ENCODE results near the gene NTF4.
"Not testable (repeated sequence)": the region's sequence is repeated elsewhere in the genome, so short reads cannot be mapped to it uniquely, and the experiment has no call there.

Gene NTF4

DNA sequence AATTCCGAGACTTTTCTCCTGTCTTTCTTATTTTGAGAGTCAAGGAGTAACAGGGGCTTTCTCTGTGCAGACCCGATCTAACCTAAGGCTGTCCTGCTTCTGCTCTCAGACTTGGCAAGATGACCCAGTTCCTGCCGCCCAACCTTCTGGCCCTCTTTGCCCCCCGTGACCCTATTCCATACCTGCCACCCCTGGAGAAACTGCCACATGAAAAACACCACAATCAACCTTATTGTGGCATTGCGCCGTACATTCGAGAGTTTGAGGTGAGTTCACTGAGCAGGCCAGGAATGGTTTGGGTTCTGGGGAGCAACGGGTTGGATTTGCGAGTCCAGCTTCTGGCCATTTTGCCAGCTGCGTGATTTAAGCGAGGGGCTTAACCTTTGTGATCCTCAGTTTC is 21.7 kb upstream of the NTF4 start:
- DNase-seq (ENCODE audit: low spot score): no peak

DNA sequence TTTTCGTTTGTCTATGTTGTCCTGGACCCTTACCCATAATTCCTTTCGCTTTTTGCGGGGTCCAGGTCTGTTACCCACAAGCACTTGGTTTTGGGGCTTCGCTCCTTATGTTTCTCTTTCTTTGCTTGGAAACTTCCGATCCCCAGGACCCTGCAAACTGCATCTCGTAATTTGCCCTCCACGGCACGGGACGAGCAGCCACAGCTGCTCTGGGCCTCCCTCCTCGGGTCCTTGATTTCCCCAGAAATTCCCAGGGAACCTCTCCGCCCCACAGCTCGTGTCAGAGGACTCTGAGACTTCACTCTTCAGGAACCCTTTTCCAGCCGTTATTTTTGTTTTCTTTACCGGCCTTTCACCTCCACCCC is 21.2 kb upstream of the NTF4 start:
- no peak for DNase-seq (ENCODE audit: low spot score)

DNA sequence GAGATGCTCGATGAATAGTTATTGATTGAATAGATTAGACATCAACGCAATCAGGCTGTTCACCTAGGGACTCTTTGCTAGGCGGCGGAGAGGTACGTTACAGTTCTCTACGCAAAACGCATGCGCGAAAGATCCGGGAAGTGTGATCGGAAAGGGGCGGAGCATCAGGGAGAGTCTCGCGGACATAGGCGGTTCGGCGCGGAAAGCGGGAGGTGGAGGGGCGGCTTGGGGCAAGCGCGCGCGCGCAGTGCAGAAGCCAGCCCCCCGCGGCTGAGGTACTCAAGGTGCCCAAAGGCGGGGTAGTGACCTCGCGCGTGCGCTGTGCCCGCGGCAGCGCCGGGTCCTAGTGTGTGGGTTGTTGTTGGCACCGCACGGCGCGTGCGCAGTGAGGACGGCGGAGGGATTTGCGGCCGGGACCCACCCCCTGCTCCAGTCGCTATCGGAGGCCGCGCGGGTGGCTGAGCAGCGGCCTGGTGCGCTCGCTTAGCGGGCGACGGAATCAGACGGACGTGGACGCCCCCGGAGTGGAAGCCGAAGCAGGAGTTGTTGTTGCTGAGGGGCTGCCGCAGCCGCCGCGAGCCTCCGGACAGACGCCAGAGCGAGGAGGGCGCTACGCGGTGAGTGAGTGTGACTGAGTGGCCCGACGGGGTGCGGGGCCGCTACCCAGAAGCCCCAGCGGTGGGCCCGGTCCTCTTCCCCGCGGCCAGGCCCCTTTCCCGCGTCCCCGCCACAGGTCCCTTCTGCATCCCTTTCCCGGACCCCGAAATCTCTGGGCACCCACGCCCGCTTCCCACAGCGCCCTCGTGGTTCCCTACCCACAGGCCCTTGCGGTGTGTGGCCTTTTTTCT is 20.6 kb upstream of the NTF4 start, which contains the start of gene SNRNP70:
Gene SNRNP70 (plus strand): TSS at position 432 of the 848 bp plus-strand sequence. CDS start 964 bp downstream, outside the sequence.
- DNase-seq (ENCODE audit: low spot score): peak; percentile 100

DNA sequence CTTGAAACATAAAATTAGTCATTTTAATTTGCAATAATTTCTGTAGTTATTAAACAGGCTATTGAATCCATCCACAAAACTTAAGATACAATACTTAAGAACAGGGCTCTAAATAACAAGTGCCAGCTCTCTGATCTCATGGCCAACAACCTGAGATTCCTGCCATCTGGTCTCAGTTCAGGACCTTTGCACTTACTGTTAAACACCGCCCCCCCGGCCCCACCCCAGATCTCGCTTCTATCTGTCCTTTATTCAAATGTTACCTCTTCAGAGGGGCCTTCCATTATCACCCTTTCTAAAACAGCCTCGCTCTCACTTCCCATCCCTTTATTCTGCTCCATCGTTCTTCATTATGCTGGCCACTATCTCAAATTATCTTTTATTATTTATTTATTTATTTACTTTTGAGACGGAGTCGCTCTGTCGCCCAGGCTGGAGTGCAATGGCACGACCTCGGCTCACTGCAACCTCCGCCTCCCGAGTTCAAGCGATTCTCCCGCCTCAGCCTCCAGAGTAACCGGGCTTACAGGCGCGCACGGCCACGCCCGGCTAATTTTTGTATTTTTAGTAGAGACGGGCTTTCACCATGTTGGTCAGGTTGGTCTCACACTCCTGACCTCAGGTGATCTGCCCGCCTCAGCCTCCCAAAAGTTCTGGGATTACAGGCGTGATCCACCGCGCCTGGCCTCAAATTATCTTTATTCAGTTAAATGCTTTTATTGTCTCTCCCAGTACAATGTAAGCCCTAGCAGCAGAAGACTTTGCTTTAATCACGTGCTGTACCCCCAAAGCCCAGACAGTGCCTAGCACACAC is 19.8 kb upstream of the NTF4 start:
- DNase-seq (ENCODE audit: low spot score): no peak

DNA sequence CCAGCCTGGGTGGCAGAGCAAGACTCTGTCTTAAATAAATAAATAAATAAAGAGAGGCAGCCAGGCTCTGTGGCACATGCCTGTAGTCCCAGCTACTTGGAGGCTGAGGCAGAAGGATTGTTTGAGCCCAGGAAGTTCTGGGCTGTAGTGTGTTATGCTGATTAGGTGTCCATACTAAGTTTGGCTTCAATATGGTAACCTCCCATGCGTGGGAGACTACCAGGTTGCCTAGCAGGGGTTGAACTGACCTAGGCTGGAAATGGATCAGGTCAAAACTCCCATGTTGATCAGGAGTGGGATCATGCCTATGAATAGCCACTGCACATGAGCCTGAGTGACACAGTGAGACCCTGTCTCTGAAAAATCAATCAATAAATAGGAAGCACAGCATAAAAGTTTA is 16.7 kb upstream of the NTF4 start:
- no peak for DNase-seq (ENCODE audit: low spot score)

DNA sequence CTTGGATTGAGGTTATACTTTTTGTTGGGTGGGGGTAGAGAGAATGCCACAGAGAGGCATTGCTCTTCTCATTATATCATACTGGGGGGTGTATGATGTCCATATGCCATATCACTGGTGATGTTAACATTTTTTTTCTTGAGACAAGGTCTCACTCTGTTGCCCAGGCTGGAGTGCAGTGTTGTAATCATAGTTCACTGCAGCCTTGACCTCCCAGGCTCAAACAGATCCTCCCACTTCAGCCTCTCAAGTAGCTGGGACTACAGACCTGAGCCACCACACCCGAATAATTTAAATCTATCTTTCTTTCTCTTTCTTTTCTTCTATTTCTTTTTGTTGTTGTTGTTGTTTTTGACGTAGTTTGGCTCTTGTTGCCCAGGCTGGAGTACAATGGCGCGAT is 15.8 kb upstream of the NTF4 start:
- DNase-seq (ENCODE audit: low spot score): no peak

DNA sequence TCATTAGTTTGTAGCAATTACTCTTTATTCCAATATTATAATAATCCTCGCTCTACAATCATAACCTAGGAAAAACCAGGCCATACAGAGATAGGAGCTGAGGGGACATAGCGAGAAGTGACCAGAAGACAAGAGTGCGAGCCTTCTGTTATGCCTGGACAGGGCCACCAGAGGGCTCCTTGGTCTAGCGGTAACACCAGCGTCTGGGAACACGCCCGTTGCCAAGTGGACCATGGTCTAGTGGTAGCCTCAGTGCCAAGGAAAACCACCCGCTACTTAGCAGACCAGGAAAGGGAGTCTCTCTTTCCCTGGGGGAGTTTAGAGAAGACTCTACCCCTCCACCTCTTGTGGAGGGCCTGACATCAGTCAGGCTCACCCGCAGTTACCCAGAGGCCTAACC is 10.3 kb upstream of the NTF4 start:
- DNase-seq (ENCODE audit: low spot score): not testable (repeated sequence)

DNA sequence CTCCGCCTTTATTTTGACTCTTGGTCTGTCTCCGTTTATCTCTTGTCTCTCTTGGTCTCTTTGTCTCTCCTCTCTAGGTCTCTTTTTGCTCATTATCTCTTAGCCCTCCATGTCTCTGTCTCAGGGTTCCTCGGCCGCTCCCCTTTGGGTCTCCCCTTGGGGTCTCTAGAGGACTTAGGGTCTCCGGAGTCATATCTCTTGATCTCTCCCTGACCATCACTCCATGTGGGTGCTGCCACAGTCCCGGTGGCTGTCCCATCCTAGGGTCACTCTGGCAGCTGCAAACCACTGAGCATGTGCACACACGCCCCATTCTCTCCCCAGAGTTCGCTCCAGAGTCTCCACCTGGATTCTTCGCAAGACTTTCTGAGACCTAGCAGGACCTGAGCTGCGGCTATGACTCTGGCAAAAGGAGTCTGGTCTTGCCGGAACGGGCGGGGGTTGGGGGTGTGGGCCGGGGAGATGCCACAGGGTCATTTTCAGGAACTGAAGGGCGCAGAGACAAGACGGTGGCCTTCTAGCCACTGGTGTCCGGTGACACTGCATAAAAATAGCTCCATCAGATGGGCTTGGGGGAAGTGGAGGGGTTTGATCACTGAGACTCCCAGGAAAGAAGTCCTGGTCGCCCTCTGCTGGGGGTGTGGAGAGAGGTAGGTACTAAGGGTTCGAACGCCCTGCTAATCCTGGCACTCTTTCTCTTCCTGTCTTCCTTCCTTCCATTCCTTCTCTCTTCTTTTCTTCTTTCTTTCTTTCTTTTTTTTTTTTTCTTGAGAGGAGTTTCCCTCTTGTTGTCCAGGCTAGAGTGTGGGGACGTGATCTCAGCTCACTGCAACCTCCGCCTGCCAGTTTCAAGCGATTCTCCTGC is 9.1 kb upstream of the NTF4 start:
- DNase-seq (ENCODE audit: low spot score): no peak

DNA sequence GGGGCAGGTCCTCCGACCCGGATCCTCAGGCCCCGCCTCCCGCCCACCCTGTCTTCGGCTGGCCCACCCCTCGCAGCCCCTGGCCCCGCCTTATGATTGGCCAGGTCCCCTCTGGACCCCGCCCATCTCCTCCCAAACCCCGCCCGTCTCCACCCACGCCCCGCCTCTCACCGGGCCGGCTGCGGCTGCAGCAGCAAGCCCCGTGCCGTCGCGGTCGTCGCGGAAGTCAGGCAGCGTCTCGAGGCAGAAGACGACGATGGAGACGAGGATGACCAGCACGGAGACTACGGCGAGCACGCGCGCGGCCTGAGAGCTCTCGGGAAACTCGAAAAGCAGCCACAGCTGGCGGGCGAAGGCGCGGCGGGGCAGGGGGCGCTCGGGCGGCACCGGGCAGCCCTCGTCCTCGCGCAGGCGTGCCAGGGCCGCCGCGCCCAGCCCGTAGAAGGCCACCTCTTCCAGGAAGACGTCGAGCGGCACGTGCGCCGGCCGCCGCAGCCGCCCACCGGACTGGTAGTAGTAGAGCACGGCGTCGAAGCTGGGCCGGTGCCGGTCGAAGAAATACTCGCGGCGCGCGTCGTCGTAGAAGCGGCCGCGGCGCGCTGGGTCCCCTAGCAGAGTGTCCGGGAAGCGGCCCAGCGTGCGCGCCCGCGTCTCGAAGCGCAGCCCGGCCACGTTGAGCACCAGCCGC is 7.4 kb upstream of the NTF4 start:
- DNase-seq (ENCODE audit: low spot score): no peak

DNA sequence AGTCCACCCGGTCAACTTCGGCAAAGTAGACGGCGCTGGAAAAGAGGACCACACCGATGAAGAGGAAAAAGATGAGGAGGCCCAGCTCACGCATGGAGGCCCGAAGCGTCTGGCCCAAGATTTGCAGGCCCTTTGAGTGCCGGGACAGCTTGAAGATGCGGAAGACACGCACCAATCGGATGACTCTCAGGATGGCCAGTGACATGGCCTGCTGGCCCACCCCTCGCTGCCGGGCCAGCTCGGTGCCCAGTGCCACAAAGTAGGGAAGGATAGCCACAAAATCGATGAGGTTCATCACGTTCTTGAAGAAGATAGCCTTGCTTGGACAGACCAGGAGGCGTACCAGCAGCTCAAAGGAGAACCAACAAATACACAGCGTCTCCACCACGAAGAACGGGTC is 5.8 kb upstream of the NTF4 start:
- DNase-seq (ENCODE audit: low spot score): no peak

DNA sequence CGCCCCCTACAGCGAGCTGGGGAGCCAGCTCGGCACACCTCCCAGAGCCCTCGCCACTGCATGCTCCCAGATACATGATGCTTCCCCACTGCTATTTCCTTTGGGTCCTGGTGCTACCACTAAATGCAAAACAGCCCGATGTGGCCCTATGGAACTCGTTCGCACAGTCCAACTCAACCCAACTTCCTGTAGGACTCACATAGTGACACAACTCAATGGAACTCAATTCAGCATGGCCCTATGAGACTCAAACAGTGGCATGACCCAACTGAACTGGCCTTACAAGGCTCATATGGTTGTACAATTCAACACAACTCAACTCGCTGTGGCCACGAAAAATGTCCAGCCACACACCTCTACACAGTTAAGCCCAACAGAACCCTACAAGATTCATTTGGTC is 4.4 kb upstream of the NTF4 start:
- DNase-seq (ENCODE audit: low spot score): no peak

DNA sequence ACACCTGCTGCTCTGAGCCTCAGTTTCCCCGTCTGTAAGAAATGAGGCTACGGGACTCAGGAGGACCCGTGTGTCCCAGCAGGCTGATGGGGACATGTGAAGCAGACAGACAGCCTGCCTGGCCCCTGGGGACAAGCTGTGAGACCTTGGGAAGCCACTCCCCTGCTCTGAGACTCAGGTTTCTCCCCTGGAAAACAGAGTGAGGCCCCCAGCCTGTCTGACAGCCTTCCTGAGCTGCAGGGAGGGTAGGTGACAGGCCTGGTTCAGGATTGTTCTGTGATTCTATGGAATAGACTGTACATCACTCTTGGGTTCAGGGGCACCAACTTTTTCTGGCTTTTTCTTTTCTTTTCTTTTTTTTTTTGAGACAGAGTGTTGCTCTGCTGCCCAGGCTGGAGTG is 2.9 kb upstream of the NTF4 start:
- no peak for DNase-seq (ENCODE audit: low spot score)

DNA sequence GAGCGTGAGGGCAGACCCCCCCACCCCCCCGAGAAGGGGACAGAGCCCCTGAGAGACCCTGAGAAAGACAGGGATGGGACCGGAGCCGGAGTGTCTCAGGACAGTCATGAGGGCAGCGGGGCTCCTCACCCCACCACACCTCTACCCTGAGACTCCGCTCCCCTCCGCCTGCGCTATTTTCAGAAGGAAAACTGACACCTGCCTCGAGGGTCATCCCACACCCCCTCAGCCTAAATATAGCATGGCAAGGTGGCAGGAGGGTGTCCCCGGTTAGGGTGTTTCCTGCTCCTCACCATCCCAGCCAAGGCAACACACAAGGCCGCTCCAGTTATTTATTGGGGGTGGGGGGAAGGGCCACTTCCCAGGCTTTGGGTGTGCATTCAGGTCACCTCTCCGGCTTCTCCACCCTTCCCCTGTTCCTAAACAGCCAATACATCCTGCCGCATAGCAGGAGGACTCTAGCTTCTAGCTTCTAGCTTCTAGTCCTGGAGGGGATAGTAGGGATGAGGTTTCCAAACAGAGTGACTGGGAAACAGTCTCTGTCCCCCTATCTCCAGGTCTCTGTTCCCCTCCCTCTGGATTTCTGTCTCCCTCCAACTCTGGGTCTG is 1.4 kb upstream of the NTF4 start:
- DNase-seq (ENCODE audit: low spot score): no peak

DNA sequence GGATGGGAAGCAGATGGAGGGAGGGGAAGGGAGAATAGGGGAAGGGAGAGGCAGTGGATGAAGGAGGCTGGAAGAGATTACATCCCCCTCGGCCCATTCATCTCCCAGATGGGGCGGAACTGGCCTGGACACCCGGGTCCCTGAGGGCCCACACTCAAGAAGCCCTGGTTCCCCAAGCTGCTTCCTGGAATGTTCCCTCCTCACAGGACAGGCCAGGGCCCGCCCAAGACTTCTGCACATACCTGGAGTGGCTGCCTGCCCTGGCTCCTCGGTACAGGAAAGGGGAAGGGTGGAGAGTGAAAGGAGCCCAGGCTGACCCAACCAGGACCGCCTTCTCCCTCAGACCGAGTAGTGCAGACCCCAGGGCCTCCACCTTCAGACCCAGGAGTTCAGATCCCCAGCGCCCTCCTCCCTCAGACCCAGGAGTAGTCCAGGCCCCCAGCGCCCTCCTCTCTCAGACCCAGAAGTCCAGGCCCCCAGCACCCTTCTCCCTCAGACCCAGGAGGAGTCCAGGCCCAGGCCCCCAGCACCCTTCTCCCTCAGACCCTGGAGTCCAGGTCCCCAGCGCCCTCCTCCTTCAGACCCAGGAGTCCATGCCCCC is 489 bp downstream of the NTF4 start:
- DNase-seq (ENCODE audit: low spot score): no peak

DNA sequence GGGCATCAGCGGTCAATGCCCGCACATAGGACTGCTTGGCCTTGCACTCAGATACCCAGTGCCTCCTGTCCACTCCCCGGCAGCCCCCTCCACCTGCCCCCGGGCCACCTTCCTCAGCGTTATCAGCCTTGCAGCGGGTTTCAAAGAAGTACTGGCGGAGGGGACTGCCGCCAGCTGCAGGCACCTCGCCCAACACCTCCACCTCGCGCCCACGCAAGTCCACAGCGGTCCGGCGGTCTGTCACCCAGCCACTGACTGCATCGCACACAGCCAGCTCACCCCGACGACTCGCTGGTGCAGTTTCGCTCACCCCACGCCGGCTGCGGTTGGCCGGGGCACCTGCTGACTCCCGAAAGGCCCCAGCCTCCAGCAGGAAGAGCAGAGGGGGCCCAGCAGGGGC is 3.2 kb downstream of the NTF4 start:
- no peak for DNase-seq (ENCODE audit: low spot score)

DNA sequence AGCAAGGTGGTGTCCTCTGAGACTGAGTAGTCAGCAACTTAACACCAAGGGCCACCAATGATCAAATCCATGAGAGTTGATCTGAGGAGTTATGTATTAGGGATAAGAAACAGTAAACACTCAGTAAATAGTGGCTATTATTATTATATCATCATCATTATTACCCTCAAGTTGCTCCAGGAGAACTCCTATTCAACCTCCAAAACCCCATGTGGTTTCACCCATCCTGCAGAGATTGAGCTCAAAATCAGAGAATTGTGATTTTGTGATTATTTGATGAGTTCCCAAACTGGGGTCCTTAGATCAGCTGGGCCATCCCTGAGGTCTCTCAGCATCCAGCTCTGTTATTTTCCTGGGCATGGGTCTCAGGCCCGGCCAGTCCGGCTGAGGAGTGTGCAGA is 3.6 kb downstream of the NTF4 start:
- DNase-seq (ENCODE audit: low spot score): no peak

DNA sequence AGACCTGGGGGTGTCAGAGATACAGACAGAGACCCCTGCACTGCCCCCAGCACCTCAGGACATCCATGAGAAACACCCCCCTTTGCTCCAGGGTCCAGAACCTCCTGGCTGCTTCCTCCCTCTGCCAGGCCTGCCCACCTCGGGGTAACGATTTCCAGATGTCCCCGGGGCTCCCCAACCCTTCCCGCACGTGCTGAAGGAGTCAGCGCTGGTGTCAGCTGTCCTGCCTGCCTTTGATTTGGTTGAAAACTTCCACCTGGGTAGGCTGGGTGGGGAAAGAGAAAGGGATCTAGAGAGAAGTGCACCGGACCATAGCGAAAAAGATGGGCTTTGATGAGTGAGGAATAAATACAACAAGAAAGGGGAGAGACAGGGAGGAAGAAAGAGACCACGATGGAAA is 5.6 kb downstream of the NTF4 start:
- no peak for DNase-seq (ENCODE audit: low spot score)

DNA sequence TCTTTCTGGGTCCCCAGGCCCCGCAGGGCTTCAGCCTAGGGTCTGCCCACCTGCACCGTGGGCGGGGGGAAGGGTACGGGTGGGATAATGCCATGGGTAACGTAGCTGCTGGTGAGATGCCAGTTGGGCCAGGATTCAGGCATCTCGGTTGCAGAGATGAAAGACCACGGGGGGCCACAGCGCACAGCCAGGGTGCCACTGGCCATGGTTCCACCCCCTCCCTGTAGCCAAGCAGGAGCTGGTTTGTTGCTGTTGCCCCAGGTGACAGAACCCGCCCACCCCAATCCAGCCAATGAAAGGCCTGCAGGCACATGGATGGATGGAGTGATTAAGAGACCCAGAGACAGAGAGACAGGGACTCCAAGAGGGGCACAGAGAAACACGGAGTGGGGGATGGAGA is 6.1 kb downstream of the NTF4 start:
- peak; percentile 67 for DNase-seq (ENCODE audit: low spot score)

DNA sequence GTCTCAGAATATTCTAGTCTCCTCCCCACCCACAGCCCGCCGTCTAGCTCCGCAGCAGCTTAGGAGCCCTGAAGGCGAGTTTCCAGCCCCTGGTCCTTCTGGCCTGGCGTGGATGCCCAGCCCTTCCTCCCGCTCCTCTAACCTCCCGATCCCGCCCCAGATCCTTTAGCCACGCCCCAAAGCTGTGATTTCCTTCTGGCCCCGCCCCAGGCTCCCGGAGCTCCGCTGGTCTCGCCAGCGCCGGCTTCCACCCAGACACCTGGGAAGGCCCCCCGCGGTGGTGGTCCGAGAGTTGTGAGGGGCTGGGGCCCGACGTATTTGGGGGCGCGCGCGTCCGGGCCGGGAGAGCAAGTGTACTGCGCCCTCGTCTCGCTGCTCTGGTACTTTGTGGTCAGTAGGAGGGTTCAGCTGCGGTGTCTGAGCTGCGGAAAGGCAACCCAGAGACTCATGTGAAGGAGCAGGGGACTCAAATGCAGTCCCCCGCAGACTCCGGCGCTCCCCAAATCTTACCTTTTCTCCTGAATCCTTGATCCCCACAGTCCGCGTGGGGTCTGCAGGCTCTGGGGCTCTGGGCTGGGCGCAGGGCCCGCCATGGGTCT is 6.9 kb downstream of the NTF4 start, which contains the start of gene CGB7:
Gene CGB7 (minus strand): TSS at position 114 of the 599 bp plus-strand sequence. CDS start 2,374 bp downstream, outside the sequence.
- DNase-seq (ENCODE audit: low spot score): peak; percentile 92

DNA sequence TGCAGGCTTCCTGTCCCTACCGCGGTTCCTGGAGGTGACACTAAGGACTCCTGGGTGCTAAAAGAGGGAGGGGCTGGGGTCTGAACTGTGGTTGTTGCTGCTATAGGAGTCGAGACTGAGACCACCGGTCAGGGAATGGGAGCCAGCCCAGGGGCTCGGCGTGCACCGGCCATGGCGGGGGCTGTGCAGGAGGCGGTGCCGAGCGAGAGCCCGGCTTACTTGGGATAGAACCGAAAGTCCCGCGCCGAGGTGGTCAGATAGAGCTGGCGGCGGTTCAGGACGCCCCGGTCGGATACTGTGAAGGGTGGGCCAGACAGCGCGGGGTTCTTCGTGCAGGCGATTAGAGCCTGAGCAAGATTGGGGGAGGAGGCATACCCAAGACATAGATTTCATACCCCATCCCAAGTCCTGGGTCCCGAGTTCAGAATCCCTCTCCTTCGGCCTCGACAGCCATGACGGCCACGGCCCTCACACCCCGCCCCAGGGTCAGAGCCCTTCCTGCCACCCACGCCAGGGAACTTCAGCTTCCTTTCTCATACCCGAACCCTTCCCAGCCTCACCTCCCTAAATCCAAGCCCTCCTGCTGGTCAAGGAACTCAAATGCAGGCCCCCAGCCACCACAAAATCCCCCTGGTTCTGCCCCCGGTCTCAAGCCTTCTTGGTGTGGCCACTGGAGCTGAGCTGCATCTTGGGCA is 7.6 kb downstream of the NTF4 start:
- DNase-seq (ENCODE audit: low spot score): not testable (repeated sequence)
